Measurements from ENCODE around the gene ZNF169.
"Not testable (repeated sequence)": the region's sequence is repeated elsewhere in the genome, so short reads cannot be mapped to it uniquely, and the experiment has no call there.

Gene ZNF169

GRCh38 chr9:94287877-94288513 lies 28.9 kb downstream of the ZNF169 start:
- no peak for DNase-seq

GRCh38 chr9:94289691-94290090 lies 30.6 kb downstream of the ZNF169 start:
- no peak for DNase-seq

GRCh38 chr9:94298949-94299599 lies 40.0 kb downstream of the ZNF169 start:
- no peak for DNase-seq

DNA sequence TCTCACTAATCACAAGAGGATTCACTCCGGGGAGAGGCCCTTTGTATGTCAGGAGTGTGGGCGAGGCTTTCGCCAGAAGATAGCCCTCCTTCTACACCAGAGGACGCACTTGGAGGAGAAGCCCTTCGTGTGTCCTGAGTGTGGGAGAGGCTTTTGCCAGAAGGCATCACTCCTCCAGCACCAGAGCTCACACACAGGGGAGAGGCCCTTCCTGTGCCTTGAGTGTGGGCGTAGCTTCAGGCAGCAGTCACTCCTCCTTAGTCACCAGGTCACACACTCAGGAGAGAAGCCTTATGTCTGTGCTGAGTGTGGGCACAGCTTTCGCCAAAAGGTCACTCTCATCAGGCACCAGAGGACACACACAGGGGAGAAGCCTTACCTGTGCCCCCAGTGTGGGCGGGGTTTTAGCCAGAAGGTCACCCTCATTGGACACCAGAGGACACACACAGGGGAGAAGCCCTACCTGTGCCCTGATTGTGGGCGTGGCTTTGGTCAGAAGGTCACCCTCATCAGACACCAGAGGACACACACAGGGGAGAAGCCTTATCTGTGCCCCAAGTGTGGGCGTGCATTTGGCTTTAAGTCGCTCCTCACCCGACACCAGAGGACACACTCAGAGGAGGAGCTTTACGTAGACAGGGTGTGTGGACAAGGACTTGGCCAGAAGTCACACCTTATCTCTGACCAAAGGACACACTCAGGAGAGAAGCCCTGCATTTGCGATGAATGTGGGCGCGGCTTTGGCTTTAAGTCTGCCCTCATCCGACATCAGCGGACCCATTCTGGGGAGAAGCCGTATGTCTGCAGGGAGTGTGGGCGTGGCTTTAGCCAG lies 41.6 kb downstream of the ZNF169 start:
- DNase-seq: no peak

DNA sequence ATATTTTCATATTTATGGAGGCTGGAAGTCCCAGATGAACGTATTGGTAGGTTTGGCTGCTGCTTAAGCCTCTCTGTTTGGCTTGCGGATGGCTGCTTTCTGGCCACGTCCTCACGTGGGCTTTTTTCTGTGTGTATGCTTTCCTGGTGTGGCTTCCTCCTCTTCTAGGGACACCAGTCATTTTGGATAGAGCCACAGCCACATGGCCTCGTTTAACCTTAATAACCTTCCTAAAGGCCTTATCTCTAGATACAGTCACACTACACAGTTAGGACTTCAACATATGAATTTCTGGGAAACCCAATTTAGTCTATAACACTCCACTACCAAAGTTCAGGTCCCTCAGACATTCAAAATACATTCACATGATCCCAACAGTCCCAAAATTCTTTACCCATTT lies 42.5 kb downstream of the ZNF169 start:
- DNase-seq: no peak

GRCh38 chr9:94302426-94302825 lies 43.3 kb downstream of the ZNF169 start:
- no peak for DNase-seq

DNA sequence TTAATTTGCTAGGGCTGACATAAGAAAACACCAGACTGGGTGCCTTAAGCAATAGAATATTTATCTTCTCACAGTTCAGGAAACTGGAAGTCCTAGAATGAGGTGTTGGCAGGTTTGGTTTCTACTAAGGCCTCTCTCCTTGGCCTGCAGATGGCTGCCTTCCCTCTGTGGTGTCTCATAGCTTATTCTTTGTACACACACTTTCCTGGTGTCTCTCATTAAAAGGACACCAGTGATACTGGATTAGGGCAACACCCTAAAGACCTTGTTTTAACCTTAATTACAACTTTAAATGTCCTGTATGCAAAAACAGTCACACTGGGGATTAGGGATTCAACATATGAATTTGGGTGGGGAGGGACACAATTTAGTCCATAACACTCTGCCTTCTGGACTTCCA lies 44.2 kb downstream of the ZNF169 start:
- no peak for DNase-seq

GRCh38 chr9:94315034-94315984 lies 56.2 kb downstream of the ZNF169 start:
- not testable (repeated sequence) for DNase-seq

DNA sequence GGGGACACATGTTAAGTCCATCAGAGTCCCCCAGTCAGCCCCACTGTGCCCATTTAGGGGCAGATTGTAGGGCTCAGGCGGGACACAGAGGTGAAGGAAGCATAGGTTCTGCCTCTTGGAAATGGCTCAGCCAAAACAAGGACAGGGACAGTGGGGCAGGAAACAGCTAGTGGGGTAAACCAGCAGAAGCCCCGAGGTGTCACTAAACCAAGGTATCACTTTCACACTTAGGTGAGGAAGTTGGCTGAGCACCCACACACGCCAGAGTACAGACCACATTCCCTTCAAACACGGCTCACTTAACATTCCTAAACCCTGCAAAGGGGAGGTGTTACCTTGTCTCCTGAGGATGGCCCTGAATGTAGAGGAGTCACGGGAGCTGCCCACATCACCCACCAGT lies 57.1 kb downstream of the ZNF169 start:
- not testable (repeated sequence) for DNase-seq

- DNase-seq: not testable (repeated sequence)
Observed at GRCh38 chr9:94317949-94318657, 59.0 kb downstream of the ZNF169 start.

- not testable (repeated sequence) for DNase-seq
Observed at GRCh38 chr9:94322342-94322940, 63.3 kb downstream of the ZNF169 start.

DNA sequence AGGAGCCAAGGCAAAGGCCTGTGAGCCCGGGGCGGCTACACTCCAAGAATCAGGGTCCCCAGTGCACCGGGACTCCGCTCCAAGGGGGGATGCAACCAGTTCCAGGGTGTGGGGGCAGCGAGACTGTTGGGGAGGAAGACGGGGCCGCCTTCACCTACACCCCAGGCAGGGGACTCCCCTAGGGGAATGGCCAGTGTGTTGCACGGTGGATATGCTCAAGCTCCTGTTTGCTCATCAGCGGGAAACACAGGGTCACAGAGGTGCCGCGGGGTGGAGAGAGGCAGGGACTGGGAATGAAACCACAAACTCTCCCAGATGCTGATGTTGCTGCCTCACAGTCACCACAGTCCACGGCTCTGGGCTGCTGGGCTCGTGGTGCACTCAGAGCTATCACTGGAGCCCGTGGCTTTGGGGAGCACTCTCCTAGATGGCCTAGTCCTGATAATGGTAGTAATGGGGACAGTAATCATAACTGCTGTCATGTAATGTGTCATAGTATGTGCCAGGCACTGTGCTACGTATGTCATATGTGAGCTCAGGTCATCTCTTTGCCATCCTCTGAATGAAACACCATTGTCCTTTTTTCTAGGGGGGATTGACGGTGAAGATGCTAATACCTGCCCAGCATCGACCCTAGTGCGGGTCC lies 64.2 kb downstream of the ZNF169 start:
- not testable (repeated sequence) for DNase-seq

- not testable (repeated sequence) for DNase-seq
Observed at GRCh38 chr9:94325583-94325982, 66.5 kb downstream of the ZNF169 start.

DNA sequence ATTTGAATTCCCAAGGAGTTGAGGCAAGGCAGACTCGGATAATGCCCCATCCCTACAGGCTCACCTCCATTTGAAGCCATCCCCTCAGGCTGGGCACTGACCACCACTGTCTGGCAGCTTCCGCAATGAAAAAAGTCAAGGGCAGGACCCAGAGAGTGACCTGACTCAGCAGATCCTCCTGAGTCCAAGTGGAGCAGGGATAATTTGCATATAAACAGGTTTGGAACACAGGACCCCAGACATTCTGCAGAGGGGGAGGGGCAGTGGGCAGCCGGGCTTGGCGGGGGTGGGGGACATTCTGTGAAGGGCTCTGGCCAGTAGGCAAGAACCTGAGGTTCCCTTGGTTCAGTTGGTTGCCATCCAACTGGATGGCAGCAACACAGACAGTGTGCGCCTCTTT lies 69.4 kb downstream of the ZNF169 start, which contains the start of gene NUTM2F:
Gene NUTM2F, minus strand, starts transcription at position 101 of the 400 bp plus-strand sequence. Its CDS starts 21 bp downstream, at position 80.
- DNase-seq: not testable (repeated sequence)

- DNase-seq: not testable (repeated sequence)
Observed at GRCh38 chr9:94336445-94336844, 77.3 kb downstream of the ZNF169 start.

DNA sequence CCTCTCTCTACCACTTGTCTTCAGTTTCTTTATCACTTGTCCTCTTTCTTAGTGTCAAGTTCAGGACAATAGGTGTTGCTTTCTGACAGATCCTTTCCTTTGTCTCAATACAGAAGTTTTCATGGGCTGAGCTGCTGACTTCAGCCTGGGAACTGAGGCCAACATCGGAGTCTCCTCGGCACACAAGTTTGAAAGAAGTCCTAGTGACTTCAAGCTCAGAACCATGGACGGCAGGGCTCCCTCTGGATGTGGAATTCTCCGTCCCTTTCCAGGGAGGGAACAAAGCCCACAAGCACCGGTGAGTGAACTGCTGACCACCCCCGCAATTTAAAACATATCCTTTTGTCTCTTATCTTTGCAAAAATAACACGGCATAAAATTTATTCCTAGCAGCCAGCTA lies 79.6 kb downstream of the ZNF169 start:
- not testable (repeated sequence) for DNase-seq

- not testable (repeated sequence) for DNase-seq
Observed at GRCh38 chr9:94339657-94340056, 80.6 kb downstream of the ZNF169 start.

DNA sequence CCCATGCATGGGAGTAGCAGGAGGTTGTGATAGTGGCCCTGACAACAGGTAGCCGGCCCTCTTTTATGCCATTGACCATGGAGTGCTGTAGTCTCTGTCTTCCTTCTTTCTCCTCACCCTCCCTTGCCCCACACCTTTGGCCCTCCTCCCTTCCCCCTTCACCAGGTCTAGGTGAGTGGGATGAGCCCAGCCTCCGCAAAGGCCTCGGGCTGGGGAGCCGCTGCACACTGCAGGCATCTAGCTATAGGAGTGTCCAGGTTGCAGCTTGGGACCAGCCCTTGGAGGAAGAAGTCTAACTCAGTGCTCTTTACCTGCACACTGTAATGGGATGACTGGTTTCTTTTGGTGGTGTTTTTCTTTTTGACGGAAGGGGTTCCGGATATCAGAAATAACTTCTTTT lies 81.7 kb downstream of the ZNF169 start:
- not testable (repeated sequence) for DNase-seq

DNA sequence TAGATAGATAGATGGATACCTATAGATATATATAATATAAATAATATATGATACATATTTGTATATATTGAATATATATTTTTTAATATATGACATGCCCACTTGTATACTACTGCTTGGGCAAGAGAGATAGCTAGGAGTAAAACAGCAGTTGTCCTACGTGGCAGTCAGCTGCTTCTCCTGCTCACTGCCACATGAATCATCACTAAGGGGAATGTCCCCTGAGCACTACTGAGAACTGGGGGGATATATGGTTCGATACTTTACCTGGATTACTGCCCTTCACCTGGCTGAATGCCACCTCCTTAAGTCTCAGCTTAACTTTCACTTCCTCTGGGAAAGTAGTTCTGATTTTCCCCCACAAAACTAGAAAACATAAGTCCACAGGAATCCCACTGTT lies 82.6 kb downstream of the ZNF169 start:
- DNase-seq: not testable (repeated sequence)

- DNase-seq: not testable (repeated sequence)
Observed at GRCh38 chr9:94347451-94347850, 88.4 kb downstream of the ZNF169 start.

GRCh38 chr9:94348754-94349153 lies 89.7 kb downstream of the ZNF169 start:
- not testable (repeated sequence) for DNase-seq

Measured in NCI-H1694 treated with DMSO at 0.1 percent for 48 hours (cell line).